ENCODE results near the gene VSTM4. TPM values are rescaled to one million over a fixed set of nuclear protein-coding genes. Genes with fewer than 3 reads are reported as not detected.

The VSTM4 gene
- total and polyA plus RNA-seq, 2 experiments from 2014 or later, result 9.5 to 12.3 TPM

- no peak overlapping the region for H2AFZ ChIP-seq
- no peaks in the 10 kb centered on the region for H3F3A ChIP-seq (ENCODE audit: insufficient read depth)
- no peaks in the 10 kb centered on the region for H3K9me2 ChIP-seq (ENCODE audit: insufficient read depth)
- H3K4me2 ChIP-seq (ENCODE audit: unreplicated experiment), result no peak overlapping the region
- peaks cover 16% of the 10 kb centered on the region; the same call in 1 of the 2 replicates for H3K27me3 ChIP-seq (replicated peaks; ENCODE audit: insufficient read depth)
- H3K9me3 ChIP-seq (ENCODE audit: low read depth), result no peaks in the 10 kb centered on the region
- H3K9ac ChIP-seq, result no peak overlapping the region
- in situ Hi-C loops (cut with MboI), result no loop called here
- H3K4me3 ChIP-seq, result no peak overlapping the region
- no peak overlapping the region for H3K27ac ChIP-seq
- WGBS, 2 experiments (ENCODE audit: low coverage in 1 of 2, low lambda C conversion rate in 2 of 2, missing lambda C conversion rate in 2 of 2), result 21 to 23% methylated on average over 11 to 12 of the region's 12 CpGs
- H4K20me1 ChIP-seq (ENCODE audit: insufficient read depth), result no peaks in the 10 kb centered on the region
- H3K4me1 ChIP-seq (ENCODE audit: insufficient read depth), result no peaks in the 10 kb centered on the region
- no peaks in the 10 kb centered on the region for H3K36me3 ChIP-seq (ENCODE audit: low read depth)
- TF ChIP-seq EZH2 (IDR thresholded peaks at IDR 0.05; ENCODE audit: insufficient read depth, poor library complexity, severe bottlenecking), result no peak
- TF ChIP-seq EZH2phosphoT487 (IDR thresholded peaks at IDR 0.05; ENCODE audit: insufficient read depth, low read depth), result no peak
- peak; percentile 66 for DNase-seq
- no peaks in the 10 kb centered on the region for H3K79me2 ChIP-seq (ENCODE audit: insufficient read depth)
Observed at GRCh38 chr10:48981310-48981907, 133.9 kb downstream of the VSTM4 start.

- in situ Hi-C loops (cut with MboI), result no loop called here
- Histone ChIP-seq H3K9ac (no peak overlapping the region), H3K27ac (no peak overlapping the region), H3K9me3 (ENCODE audit: low read depth) (no peaks in the 10 kb centered on the region), H3K27me3 (replicated peaks; ENCODE audit: insufficient read depth) (peaks cover 16% of the 10 kb centered on the region; the same call in 1 of the 2 replicates), H3K4me2 (ENCODE audit: unreplicated experiment) (no peak overlapping the region), H2AFZ (no peak overlapping the region), H3K9me2 (ENCODE audit: insufficient read depth) (no peaks in the 10 kb centered on the region), H3K4me1 (ENCODE audit: insufficient read depth) (no peaks in the 10 kb centered on the region), H4K20me1 (ENCODE audit: insufficient read depth) (no peaks in the 10 kb centered on the region), H3K79me2 (ENCODE audit: insufficient read depth) (no peaks in the 10 kb centered on the region), H3F3A (ENCODE audit: insufficient read depth) (no peaks in the 10 kb centered on the region), H3K4me3 (no peak overlapping the region), H3K36me3 (ENCODE audit: low read depth) (no peaks in the 10 kb centered on the region)
- WGBS, 2 experiments (ENCODE audit: low coverage in 1 of 2, low lambda C conversion rate in 2 of 2, missing lambda C conversion rate in 2 of 2), result 66 to 71% methylated on average over 5 of the region's 5 CpGs
- TF ChIP-seq EZH2 (IDR thresholded peaks at IDR 0.05; ENCODE audit: insufficient read depth, poor library complexity, severe bottlenecking) (no peak), EZH2phosphoT487 (IDR thresholded peaks at IDR 0.05; ENCODE audit: insufficient read depth, low read depth) (no peak)
- DNase-seq, result no peak
Observed at GRCh38 chr10:48978318-48978717, 137.0 kb downstream of the VSTM4 start.

DNA sequence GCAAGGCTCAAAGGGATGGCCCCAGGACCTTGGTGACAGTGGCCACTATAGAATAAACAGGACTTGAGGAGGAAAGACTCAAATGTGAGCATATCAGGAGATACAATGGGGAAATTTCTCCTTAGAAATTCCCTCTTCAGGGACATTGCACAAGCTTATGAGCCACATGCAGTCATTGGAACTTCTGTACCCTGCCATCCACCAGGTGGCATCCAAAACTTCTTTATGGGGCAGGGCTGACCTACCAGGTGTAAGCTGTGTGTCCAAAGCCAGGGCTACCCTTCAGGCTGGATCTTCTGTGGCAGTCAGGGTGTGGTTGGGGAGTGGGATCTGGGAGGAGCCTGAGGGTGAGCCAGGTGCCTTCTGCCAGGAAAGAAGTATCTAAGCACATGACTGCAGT lies 139.1 kb downstream of the VSTM4 start:
- no peak overlapping the region for H3K4me2 ChIP-seq (ENCODE audit: unreplicated experiment)
- no peaks in the 10 kb centered on the region for H3K9me2 ChIP-seq (ENCODE audit: insufficient read depth)
- TF ChIP-seq EZH2 (IDR thresholded peaks at IDR 0.05; ENCODE audit: insufficient read depth, poor library complexity, severe bottlenecking) (no peak), EZH2phosphoT487 (IDR thresholded peaks at IDR 0.05; ENCODE audit: insufficient read depth, low read depth) (no peak)
- no peaks in the 10 kb centered on the region for H3K4me1 ChIP-seq (ENCODE audit: insufficient read depth)
- no peaks in the 10 kb centered on the region for H3K36me3 ChIP-seq (ENCODE audit: low read depth)
- H3K9me3 ChIP-seq (ENCODE audit: low read depth), result no peaks in the 10 kb centered on the region
- no peak overlapping the region for H3K9ac ChIP-seq
- no peaks in the 10 kb centered on the region; the same call in 1 of the 2 replicates for H3F3A ChIP-seq (ENCODE audit: insufficient read depth)
- H3K4me3 ChIP-seq, result no peak overlapping the region
- DNase-seq, result peak; percentile 37
- H3K27ac ChIP-seq, result no peak overlapping the region
- no peak overlapping the region for H2AFZ ChIP-seq
- no peaks in the 10 kb centered on the region for H4K20me1 ChIP-seq (ENCODE audit: insufficient read depth)
- no peaks in the 10 kb centered on the region for H3K79me2 ChIP-seq (ENCODE audit: insufficient read depth)
- peaks cover 23% of the 10 kb centered on the region; the same call in 1 of the 2 replicates for H3K27me3 ChIP-seq (replicated peaks; ENCODE audit: insufficient read depth)
- in situ Hi-C loops (cut with MboI), result no loop called here

DNA sequence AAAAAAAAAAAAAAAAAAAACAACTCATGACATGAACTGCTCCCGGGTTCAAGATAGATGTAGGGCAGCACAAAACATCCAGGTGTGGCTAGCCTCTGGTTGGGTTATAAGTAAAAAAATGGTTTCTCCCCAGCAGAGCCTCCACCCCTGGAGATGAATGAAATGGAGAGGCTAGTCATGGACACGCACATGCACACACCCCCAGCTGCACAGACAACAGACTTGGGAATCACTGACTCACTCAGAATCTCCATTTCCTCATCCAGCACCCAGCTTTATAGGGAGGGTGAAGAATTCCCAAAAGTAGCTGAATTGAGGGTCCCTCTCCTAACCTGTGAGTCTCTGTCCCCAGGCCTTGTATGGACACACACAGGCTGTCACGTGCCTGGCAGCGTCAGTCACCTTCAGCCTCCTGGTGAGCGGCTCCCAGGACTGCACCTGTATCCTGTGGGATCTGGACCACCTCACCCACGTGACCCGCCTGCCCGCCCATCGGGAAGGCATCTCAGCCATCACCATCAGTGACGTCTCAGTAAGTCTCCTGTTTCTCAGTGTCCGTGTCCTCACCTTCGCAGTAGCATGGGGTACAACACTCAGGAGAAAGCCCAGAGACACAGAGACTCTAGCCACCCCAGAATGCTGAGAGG lies 140.7 kb downstream of the VSTM4 start:
- Histone ChIP-seq H3K4me1 (ENCODE audit: insufficient read depth) (no peaks in the 10 kb centered on the region), H3K9me2 (ENCODE audit: insufficient read depth) (no peaks in the 10 kb centered on the region), H3K27me3 (replicated peaks; ENCODE audit: insufficient read depth) (peaks cover 14% of the 10 kb centered on the region; the same call in 1 of the 2 replicates), H3K36me3 (ENCODE audit: low read depth) (no peaks in the 10 kb centered on the region), H3F3A (ENCODE audit: insufficient read depth) (no peaks in the 10 kb centered on the region; the same call in 1 of the 2 replicates), H3K9ac (no peak overlapping the region), H3K9me3 (ENCODE audit: low read depth) (no peaks in the 10 kb centered on the region), H3K4me3 (no peak overlapping the region), H3K79me2 (ENCODE audit: insufficient read depth) (no peaks in the 10 kb centered on the region), H3K4me2 (ENCODE audit: unreplicated experiment) (no peak overlapping the region), H3K27ac (no peak overlapping the region), H4K20me1 (ENCODE audit: insufficient read depth) (no peaks in the 10 kb centered on the region), H2AFZ (no peak overlapping the region)
- DNase-seq, result peak; percentile 35
- in situ Hi-C loops (cut with MboI), result no loop called here
- 68 to 75% methylated on average over 12 of the region's 12 CpGs for WGBS, 2 experiments (ENCODE audit: low coverage in 1 of 2, low lambda C conversion rate in 2 of 2, missing lambda C conversion rate in 2 of 2)
- TF ChIP-seq EZH2 (IDR thresholded peaks at IDR 0.05; ENCODE audit: insufficient read depth, poor library complexity, severe bottlenecking) (no peak), EZH2phosphoT487 (IDR thresholded peaks at IDR 0.05; ENCODE audit: insufficient read depth, low read depth) (no peak)
